DOHH2 (cell line): ENCODE data around the gene TRIM15.

ENCODE experiments used
- EZH2phosphoT487 ChIP-seq: fragments of 200-600 bp; sonication (generic); IDR thresholded peaks from 2 replicates; pipeline ENCODE4 v1.6.1; 2017; ENCODE audit warnings: borderline replicate concordance, mild to moderate bottlenecking, antibody characterized with exemption, low read length, moderate library complexity, mixed read lengths
- TF ChIP-seq, protein P1 (sequence below): fragments of 200-600 bp; sonication (generic); IDR thresholded peaks from one replicate; pipeline ENCODE4 v1.5.1; 2014; ENCODE audit warnings: antibody characterized with exemption, mild to moderate bottlenecking, low read depth, low read length; ENCODE audit not compliant: poor library complexity, severe bottlenecking

DNA sequence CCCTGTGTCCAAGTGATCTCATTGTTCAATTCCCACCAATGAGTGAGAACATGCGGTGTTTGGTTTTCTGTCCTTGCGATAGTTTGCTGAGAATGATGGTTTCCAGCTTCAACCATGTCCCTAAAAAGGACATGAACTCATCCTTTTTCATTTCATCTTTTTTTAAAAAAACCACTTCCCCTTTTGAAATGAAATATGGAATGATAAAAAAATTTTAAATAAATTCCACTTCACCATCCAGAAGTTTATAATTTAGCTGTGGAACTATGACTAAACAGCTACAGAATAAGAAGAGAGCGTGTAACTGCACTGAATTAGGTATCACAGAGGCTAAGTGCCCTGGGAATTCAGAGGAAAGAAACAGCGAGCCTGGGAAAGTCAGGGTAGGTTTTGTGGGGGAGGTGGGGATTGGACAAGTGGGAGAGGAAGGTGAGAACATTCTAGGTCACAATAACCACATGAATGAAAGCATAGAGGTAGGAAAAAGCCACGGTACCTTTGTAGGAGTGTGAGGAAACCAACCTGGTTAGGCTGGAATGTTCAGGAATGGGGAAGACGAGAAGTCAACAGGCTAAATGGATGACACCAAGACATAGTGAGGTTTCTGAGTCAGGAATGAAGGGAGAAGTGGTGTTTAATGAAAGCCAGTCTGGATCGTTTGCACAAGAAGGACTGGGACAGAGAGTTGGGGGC is 13.3 kb upstream of the TRIM15 start:
- TF ChIP-seq, protein P1, sequence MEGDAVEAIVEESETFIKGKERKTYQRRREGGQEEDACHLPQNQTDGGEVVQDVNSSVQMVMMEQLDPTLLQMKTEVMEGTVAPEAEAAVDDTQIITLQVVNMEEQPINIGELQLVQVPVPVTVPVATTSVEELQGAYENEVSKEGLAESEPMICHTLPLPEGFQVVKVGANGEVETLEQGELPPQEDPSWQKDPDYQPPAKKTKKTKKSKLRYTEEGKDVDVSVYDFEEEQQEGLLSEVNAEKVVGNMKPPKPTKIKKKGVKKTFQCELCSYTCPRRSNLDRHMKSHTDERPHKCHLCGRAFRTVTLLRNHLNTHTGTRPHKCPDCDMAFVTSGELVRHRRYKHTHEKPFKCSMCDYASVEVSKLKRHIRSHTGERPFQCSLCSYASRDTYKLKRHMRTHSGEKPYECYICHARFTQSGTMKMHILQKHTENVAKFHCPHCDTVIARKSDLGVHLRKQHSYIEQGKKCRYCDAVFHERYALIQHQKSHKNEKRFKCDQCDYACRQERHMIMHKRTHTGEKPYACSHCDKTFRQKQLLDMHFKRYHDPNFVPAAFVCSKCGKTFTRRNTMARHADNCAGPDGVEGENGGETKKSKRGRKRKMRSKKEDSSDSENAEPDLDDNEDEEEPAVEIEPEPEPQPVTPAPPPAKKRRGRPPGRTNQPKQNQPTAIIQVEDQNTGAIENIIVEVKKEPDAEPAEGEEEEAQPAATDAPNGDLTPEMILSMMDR, result no peak
- TF ChIP-seq EZH2phosphoT487, result no peak
